HK-2 (cell line): ENCODE measurements around the gene STAC3.

Experiments
- DNase-seq: peaks from one replicate; pipeline ENCODE4 v3.0.0-alpha.2; 2018; ENCODE audit not compliant: unreplicated experiment

The STAC3 gene

DNA sequence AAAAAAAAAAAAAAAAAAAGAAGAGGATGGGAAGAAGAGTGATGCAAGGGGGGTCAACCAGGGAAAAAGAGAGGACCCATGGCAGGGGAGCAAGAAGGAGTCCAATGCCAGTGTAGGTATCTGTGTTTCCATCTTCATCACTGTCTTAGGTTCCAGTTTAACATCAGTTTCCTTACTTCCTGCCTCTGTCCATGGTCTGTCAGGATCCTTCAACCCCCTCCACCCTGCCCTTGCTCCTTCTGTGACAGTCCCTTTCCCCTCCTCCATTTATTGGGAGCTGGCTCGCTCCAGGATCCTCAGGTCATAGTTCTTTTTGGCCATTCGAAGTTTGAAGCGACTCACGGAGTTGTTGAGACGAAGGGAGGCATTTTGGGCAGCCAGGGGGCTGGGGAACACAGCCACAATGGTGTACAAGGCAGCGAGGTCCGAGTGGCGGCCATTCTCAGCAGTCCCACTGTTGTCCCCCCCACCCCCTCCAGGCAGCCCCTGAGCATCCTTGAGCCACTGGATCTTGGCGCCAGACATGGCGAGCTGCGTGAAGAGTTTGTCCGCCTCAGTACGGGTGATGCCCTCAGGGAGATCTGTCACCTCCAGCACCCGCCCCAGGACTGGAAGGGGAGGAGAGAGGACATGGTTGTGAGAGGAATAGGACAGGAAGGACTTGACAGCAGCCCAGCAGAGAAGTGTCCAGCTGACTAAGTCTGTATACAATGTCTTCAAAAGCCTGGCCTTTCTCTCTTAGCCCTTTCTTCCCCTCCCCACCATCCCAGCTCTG lies 3.7 kb upstream of the STAC3 start:
- no peak for DNase-seq

DNA sequence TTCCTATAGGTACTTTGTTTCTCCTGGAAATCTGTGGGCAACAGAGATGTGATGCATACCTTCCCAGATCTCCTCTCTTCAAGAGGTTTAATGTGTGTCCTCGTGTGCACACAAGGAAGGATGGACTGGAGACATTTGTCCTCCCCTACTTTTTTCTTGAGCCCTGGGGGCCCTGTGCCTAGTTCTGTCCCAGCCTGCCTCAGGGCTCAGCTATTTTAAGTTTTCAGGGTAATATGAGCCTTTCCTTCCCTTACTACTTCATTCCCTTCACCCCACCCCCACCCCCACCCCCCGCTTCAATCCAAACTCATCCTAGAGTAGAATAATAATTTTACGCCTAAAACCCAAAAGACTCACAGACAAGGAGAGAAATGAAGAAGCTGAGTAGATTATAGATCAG lies 446 bp downstream of the STAC3 start:
- DNase-seq: no peak

DNA sequence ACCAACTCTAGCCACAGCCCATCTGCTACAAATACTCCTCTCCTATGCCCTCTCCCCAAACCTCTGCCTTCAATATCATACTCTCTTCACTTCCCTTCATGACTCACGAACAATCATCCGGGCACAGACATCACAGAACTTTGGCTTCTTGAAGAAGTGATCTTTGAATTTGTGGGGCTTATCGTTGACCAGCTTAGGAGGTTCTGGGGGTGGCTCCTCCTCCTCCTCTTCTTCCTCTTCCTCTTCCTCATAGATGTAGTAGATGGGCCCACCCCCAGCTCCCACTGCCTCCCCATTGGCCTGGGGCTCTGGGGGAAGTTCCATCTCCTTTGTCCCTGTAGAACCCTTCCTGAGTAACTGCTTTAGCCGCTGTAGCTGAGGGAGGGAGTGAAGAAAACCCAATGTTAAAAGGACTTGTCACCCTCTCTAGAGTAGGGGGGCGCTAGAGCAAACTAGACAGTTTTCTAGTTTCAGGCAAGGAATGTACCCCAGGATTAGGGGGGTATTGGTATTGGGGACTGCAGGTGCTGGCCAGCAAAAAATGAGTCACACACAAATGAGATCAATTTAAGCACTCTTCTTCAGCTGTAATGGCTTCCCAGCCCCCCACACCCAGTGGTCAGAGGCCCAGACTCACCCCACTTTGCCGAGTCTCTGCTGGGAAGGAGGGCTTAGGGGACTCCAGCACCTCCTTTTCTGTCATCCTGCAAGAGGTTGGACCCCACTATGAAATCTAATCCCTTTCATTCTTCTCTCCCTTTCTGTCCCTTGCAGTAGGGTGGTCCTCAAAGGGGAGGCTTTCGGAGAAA lies 1.8 kb downstream of the STAC3 start:
- DNase-seq: no peak

DNA sequence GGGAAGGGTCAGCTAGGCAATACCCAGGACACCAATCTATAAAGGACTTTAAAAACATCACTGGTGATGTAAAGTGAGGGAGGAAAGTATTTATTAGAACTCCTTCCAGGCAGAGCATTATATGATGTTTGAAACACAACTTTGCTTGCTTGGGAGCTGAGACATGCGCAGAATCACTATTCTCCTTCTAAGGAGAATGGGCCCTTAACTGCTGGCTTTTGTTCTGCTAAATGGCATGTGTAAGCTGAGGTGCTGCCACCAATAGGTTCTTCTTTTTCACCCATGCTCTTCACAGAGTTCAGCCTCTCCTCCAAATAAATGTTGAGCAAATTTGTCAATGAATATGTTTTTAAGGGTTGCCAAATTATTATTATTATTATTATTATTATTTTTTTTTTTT lies 3.9 kb downstream of the STAC3 start:
- DNase-seq: no peak

- no peak for DNase-seq
These were observed 6.7 kb downstream of the STAC3 start for GRCh38 chr12:57244312-57244696.

DNA sequence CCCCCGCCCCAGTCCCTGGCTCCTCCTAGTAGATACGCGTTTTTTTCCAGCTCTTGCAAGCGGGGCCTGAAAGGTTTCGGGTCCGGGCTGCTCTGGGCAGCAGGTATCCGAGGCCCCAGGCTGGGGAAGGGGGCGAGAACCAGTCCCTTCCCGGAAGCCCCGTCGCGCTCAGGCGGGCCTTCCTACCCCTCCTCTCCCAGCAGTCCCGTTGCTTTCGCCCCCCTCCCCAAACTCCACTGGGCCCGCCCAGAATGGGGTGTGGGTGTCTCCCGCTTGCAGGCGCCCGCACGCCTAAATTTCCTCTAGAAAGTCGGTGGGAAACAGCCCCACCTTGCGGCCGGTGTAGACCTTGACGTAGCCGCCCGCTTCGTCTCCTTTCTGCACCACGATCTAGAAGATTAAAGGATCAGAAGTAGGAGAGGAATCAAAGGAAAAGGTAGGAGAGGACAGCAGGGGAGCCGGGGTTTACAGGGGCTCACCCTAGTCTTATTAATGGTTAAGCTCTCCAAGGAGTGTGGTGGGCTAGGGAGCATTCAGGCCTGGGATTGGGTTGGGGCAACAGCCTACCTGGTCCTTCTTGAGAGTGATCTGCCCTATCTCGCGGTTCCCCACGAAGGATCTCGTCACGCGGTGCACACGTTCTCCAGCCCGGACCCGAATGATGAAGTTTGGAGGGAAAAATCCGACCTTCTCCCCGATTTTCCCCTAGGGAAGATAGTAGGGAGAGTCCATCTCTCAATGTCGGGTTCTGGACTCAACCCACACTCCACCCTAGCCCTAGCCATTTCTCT lies 7.3 kb downstream of the STAC3 start:
- peak; percentile 85 for DNase-seq

DNA sequence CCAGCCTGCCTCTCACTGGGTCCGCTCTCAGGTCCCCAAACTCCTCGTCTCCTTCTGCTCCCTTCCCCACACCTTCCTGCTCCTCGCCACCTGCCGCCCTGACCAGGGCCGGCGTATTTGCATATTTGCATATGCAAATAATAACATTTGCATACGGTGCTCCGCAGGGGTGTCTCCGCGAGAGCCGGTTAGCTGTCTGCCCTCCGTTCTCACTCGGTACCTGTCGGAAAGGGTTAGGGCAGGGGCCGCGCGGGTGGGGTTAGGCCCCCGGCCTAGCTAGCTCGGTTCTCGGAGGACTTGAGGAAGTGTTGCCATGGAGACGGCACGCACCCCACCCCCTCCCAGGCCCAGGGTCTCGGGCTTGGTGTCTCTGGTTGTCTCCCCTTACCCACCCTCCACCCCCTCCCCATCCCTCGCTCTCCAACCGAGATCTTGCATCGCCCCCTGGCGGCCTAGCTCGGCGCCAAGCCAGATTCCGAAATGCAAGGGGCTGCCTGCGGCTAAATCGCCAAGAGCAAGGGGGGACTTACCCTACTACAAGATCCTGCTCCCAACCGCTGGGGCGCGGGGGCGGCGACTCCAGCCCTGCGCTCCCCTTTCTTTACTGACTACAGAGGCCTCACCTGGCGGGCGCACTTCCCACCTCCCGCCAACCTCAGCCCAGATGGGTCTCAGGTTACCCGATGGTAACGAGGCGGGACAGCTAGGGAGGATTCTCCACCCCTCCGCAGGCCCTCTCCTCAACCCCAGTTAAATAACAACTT lies 8.1 kb downstream of the STAC3 start:
- peak; percentile 63 for DNase-seq

DNA sequence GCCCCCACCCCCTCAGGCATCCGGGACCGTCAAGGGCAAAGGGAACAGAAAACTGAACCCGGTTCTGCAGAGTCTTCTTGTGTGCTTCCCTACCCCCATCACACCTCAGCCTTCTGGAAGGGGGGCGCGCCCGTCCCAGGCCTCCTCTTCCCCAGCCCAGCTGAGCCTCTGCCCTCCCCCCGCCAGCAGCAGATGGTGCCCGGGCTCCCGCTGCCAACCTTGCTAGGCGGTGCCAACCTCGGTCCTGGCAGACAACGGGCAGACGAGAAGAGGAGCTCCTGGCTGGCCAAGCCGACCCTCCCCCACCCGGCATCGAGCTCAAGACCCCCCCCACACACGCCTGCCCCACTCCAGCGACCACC lies 8.7 kb downstream of the STAC3 start:
- no peak for DNase-seq

GRCh38 chr12:57241402-57242310 lies 9.3 kb downstream of the STAC3 start:
- DNase-seq: no peak

DNA sequence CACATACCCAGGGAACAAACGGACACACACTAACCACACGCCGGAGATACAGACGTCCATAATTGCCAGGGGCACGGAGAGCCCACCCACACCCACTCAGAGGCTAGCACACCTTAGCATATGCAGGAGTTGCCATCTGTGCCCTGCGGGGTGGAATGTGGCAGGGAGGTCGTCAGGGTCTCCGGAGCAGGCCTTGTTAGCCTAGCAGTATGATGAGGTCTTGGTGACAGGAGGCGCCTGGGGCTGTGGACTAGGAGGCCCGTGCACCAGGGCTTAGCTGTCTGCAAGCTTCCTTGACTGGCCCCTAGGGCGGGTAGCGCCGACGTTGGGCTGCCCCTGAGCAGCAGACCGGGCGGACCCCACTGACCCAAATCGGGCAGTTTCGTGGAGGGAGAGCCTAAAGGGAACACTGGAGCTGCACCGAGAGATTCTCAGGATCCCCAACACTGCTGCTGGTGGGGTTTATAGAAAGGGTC lies 10.0 kb downstream of the STAC3 start:
- DNase-seq: peak; percentile 29

- peak; percentile 52 for DNase-seq
These were observed 10.7 kb downstream of the STAC3 start for GRCh38 chr12:57240066-57240921.

- no peak for DNase-seq
These were observed 11.4 kb downstream of the STAC3 start for GRCh38 chr12:57239587-57240065.

GRCh38 chr12:57238854-57239554 lies 12.0 kb downstream of the STAC3 start:
- peak; percentile 87 for DNase-seq

- DNase-seq: no peak
These were observed 12.8 kb downstream of the STAC3 start for GRCh38 chr12:57237932-57238853.

DNA sequence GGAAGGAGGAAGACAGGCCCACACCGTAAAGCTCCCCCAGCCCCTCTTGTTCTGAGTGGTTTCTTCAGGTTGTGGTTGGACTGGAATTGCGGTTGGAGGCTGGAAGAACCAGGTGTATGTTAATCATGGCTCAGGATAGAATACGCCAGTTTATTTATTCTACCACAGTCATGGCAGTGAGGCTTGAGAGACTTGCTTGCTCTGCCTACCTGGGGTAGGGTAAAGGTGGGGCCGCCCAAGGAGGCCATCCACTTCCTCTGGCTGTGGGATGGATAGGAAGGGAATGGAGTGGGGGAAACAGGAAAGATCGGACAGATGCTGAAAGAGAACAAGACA lies 13.4 kb downstream of the STAC3 start:
- no peak for DNase-seq

DNA sequence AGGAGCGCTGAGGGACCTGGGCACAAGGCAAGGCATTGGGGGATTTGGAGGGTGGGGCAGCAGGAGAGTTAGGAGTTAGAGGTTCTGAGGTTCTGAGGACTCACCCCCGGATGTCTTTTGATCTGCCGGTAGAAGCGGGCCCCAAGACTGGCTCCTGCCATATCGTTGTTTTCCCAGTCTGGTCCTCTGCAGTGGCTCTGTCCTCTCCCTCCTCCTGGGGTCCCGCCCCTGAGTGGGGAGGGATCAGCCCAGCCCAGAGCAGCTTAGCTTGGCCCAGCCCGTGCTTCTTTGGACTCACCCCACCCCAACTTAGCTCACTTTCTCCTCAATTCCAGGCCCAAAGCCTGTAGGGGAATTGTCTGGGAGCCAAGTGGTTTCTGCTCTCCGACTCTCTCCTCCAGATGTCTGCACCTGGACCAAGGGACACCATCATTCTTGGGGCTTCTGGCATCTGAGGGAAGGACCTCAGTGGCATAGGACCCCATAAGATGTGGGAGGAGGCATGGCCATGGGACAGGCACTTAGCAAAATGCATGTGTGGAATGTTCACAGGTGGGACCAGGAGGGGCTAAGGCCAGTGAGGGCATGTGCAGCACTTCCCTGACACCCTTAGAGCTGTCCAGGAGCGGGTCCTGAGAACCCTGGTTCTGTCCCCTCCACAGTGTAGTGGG lies 13.9 kb downstream of the STAC3 start:
- no peak for DNase-seq

GRCh38 chr12:57236201-57236924 lies 14.6 kb downstream of the STAC3 start:
- no peak for DNase-seq
